HepG2 (cell line): ENCODE data around the gene LDLRAD4. TPM values are rescaled to one million over a fixed set of nuclear protein-coding genes. Genes with fewer than 3 reads are reported as not detected.

Source experiments
- RFX1 ChIP-seq: fragments of 450-650 bp; IDR thresholded peaks from 2 replicates; pipeline ENCODE4 v1.6.1; 2017
- SMYD3 ChIP-seq: sonication (generic); formaldehyde crosslinking; IDR thresholded peaks from 2 replicates; pipeline ENCODE4 v1.8.1; 2023; ENCODE audit warnings: mild to moderate bottlenecking, missing genetic modification reagents
- SOX13 ChIP-seq, 3 experiments: fragments of 450-650 bp in 1 of 3; sonication (generic) in 1 of 3; formaldehyde crosslinking in 1 of 3; IDR thresholded peaks in 2 of 3; conservative IDR thresholded peaks in 1 of 3; 2 replicates each; pipeline versions ENCODE4 v1.5.0 to v1.6.1; 2016 to 2020; ENCODE audit warnings: antibody characterized with exemption in 1 of 3, mild to moderate bottlenecking in 1 of 3, missing compliant biosample characterization in 1 of 3, missing genetic modification reagents in 1 of 3, moderate library complexity in 1 of 3
- ZNF101 ChIP-seq: sonication (generic); formaldehyde crosslinking; IDR thresholded peaks from 2 replicates; pipeline ENCODE4 v1.4.0; 2020; ENCODE audit warnings: mild to moderate bottlenecking, low read depth, missing genetic modification reagents, borderline replicate concordance
- polyA plus RNA-seq, 8 experiments: library from polyadenylated mRNA; depleted of rRNA in 3 of 8; stranded (reverse) in 7 of 8; unstranded in 1 of 8; fragments of >200 nt; fragmentation: Illumina TruSeq in 4 of 8; extraction: Trizol in 4 of 8; gene quantifications; 2 replicates each; pipeline versions ENCODE4 v1.2.1 to v1.2.3, GENCODE V29; 2011 to 2016; ENCODE audit warnings: low read depth in 4 of 8, missing spikeins in 1 of 8, mixed read lengths in 1 of 8; ENCODE audit not compliant: insufficient read depth in 1 of 8
- total RNA-seq, 5 experiments: library from RNA; depleted of rRNA; stranded (reverse); fragments of >200 nt; fragmentation: Illumina TruSeq; extraction: Trizol; gene quantifications; 2 replicates each; pipeline ENCODE4 v1.2.3, GENCODE V29; 2016; ENCODE audit warnings: low read depth in 1 of 5
- TF ChIP-seq, protein P1 (sequence below): IDR thresholded peaks from 2 replicates; pipeline ENCODE4 v1.6.1; 2016
- TF ChIP-seq, protein P2 (sequence below): sonication (generic); formaldehyde crosslinking; IDR thresholded peaks from 2 replicates; pipeline ENCODE4 v1.8.0; 2022; ENCODE audit warnings: missing genetic modification reagents, mild to moderate bottlenecking, moderate library complexity, borderline replicate concordance
- TF ChIP-seq, protein P3 (sequence below): sonication (generic); formaldehyde crosslinking; IDR thresholded peaks from 2 replicates; pipeline ENCODE4 v1.9.0; 2021; ENCODE audit warnings: missing genetic modification reagents, mild to moderate bottlenecking, borderline replicate concordance
- TF ChIP-seq, protein P4 (sequence below): sonication (generic); formaldehyde crosslinking; IDR thresholded peaks from 2 replicates; pipeline ENCODE4 v1.4.0; 2020; ENCODE audit warnings: missing genetic modification reagents
- TF ChIP-seq, protein P5 (sequence below): sonication (generic); formaldehyde crosslinking; IDR thresholded peaks from 2 replicates; pipeline ENCODE4 v1.9.0; 2022; ENCODE audit warnings: low read depth, missing genetic modification reagents
- TF ChIP-seq, protein P6 (sequence below): sonication (generic); formaldehyde crosslinking; conservative IDR thresholded peaks from 2 replicates; pipeline ENCODE4 v1.4.0; 2020; ENCODE audit warnings: missing genetic modification reagents
- TF ChIP-seq, protein P7 (sequence below): sonication (generic); formaldehyde crosslinking; IDR thresholded peaks from 2 replicates; pipeline ENCODE4 v1.4.0; 2020; ENCODE audit warnings: mild to moderate bottlenecking, missing genetic modification reagents

LDLRAD4 gene
- total and polyA plus RNA-seq, 2 of the 13 experiments (the other 11 are each of a cell fraction or from before 2014, with no cell fraction given) = 13.6 to 20.9 TPM

DNA sequence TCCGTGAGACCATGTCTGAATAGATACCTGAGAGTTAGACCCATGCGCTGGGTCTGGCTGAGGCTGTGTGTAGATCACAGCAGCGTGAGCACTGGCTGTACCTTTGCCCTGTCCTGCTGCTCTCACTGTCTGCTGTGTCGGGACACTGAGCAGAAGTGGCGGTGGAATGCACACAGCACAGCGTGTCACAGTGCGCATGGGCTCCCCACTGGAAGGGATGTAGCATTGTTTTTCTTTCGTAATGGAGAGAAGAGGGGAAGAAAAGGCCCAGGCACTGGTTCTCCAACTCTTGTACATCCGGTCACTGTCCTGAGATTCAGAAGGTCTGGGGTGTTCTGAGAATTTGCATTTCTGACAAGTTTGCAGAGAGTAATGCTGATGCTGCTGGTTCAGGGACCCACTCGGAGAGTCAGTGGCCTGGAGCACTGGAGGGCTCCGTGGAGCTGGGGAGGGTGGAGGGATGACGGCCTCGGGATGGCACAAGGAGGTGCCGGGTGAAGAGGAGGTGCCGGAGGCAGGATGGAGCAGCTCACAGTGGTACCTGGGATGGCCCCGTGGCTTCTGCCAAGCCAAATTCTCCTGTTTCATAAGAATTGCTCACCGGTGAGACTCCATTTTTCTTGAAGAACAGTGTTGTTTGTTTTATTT is 252.8 kb downstream of the LDLRAD4 start (continued):
- no peak for TF ChIP-seq SOX13 (IDR thresholded peaks at IDR 0.05)
- 0 out of 4 replicates have a peak, but pooled peaks of 1 of the 2 experiments have one; percentile 11 for TF ChIP-seq SOX13 (CRISPR knock-in tag; conservative IDR thresholded peaks at IDR 0.05 in 1 of 2, IDR thresholded peaks at IDR 0.05 in 1 of 2)
- no peak for TF ChIP-seq ZNF101
- no peak for TF ChIP-seq RFX1
- TF ChIP-seq, protein P1, sequence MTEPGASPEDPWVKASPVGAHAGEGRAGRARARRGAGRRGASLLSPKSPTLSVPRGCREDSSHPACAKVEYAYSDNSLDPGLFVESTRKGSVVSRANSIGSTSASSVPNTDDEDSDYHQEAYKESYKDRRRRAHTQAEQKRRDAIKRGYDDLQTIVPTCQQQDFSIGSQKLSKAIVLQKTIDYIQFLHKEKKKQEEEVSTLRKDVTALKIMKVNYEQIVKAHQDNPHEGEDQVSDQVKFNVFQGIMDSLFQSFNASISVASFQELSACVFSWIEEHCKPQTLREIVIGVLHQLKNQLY (CRISPR knock-in tag) = no peak
- no peak for TF ChIP-seq SMYD3 (CRISPR knock-in tag)
- TF ChIP-seq, protein P2, sequence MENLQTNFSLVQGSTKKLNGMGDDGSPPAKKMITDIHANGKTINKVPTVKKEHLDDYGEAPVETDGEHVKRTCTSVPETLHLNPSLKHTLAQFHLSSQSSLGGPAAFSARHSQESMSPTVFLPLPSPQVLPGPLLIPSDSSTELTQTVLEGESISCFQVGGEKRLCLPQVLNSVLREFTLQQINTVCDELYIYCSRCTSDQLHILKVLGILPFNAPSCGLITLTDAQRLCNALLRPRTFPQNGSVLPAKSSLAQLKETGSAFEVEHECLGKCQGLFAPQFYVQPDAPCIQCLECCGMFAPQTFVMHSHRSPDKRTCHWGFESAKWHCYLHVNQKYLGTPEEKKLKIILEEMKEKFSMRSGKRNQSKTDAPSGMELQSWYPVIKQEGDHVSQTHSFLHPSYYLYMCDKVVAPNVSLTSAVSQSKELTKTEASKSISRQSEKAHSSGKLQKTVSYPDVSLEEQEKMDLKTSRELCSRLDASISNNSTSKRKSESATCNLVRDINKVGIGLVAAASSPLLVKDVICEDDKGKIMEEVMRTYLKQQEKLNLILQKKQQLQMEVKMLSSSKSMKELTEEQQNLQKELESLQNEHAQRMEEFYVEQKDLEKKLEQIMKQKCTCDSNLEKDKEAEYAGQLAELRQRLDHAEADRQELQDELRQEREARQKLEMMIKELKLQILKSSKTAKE (CRISPR knock-in tag) = no peak
- TF ChIP-seq, protein P3, sequence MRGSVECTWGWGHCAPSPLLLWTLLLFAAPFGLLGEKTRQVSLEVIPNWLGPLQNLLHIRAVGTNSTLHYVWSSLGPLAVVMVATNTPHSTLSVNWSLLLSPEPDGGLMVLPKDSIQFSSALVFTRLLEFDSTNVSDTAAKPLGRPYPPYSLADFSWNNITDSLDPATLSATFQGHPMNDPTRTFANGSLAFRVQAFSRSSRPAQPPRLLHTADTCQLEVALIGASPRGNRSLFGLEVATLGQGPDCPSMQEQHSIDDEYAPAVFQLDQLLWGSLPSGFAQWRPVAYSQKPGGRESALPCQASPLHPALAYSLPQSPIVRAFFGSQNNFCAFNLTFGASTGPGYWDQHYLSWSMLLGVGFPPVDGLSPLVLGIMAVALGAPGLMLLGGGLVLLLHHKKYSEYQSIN (CRISPR knock-in tag) = no peak
- TF ChIP-seq, protein P4, sequence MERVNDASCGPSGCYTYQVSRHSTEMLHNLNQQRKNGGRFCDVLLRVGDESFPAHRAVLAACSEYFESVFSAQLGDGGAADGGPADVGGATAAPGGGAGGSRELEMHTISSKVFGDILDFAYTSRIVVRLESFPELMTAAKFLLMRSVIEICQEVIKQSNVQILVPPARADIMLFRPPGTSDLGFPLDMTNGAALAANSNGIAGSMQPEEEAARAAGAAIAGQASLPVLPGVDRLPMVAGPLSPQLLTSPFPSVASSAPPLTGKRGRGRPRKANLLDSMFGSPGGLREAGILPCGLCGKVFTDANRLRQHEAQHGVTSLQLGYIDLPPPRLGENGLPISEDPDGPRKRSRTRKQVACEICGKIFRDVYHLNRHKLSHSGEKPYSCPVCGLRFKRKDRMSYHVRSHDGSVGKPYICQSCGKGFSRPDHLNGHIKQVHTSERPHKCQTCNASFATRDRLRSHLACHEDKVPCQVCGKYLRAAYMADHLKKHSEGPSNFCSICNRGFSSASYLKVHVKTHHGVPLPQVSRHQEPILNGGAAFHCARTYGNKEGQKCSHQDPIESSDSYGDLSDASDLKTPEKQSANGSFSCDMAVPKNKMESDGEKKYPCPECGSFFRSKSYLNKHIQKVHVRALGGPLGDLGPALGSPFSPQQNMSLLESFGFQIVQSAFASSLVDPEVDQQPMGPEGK = no peak
- TF ChIP-seq, protein P5, sequence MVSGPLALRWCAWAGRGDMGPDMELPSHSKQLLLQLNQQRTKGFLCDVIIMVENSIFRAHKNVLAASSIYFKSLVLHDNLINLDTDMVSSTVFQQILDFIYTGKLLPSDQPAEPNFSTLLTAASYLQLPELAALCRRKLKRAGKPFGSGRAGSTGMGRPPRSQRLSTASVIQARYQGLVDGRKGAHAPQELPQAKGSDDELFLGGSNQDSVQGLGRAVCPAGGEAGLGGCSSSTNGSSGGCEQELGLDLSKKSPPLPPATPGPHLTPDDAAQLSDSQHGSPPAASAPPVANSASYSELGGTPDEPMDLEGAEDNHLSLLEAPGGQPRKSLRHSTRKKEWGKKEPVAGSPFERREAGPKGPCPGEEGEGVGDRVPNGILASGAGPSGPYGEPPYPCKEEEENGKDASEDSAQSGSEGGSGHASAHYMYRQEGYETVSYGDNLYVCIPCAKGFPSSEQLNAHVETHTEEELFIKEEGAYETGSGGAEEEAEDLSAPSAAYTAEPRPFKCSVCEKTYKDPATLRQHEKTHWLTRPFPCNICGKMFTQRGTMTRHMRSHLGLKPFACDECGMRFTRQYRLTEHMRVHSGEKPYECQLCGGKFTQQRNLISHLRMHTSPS (CRISPR knock-in tag) = no peak
- TF ChIP-seq, protein P6, sequence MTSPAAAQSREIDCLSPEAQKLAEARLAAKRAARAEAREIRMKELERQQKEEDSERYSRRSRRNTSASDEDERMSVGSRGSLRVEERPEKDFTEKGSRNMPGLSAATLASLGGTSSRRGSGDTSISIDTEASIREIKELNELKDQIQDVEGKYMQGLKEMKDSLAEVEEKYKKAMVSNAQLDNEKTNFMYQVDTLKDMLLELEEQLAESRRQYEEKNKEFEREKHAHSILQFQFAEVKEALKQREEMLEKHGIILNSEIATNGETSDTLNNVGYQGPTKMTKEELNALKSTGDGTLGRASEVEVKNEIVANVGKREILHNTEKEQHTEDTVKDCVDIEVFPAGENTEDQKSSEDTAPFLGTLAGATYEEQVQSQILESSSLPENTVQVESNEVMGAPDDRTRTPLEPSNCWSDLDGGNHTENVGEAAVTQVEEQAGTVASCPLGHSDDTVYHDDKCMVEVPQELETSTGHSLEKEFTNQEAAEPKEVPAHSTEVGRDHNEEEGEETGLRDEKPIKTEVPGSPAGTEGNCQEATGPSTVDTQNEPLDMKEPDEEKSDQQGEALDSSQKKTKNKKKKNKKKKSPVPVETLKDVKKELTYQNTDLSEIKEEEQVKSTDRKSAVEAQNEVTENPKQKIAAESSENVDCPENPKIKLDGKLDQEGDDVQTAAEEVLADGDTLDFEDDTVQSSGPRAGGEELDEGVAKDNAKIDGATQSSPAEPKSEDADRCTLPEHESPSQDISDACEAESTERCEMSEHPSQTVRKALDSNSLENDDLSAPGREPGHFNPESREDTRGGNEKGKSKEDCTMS = no peak
- TF ChIP-seq, protein P7, sequence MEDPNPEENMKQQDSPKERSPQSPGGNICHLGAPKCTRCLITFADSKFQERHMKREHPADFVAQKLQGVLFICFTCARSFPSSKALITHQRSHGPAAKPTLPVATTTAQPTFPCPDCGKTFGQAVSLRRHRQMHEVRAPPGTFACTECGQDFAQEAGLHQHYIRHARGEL (CRISPR knock-in tag) = no peak
